Glomerular endothelial cell (primary cell): ENCODE data around the gene LYRM1. TPM values are rescaled to one million over a fixed set of nuclear protein-coding genes. Genes with fewer than 3 reads are reported as not detected.
"Not testable (repeated sequence)": the region's sequence is repeated elsewhere in the genome, so short reads cannot be mapped to it uniquely, and the experiment has no call there.

Experiments
- DNase-seq: peaks from one replicate; pipeline ENCODE4 v3.0.0-alpha.2; 2011; ENCODE audit warnings: low read depth, low spot score; ENCODE audit errors: extremely low read depth
- total RNA-seq: library from RNA; depleted of rRNA; stranded (reverse); fragments of >200 nt; gene quantifications from 2 replicates; pipeline ENCODE4 v1.2.3, GENCODE V29; 2015

The LYRM1 gene
- total RNA-seq, 1 donor from 2014 or later: 40.8 TPM

- no peak for DNase-seq
Observed at GRCh38 chr16:20931066-20931600, 30.6 kb downstream of the LYRM1 start.

- DNase-seq: no peak
Observed at GRCh38 chr16:20933589-20933988, 33.0 kb downstream of the LYRM1 start.

GRCh38 chr16:20937736-20938135 lies 37.2 kb downstream of the LYRM1 start:
- DNase-seq: no peak

GRCh38 chr16:20938426-20938825 lies 37.9 kb downstream of the LYRM1 start:
- no peak for DNase-seq

- no peak for DNase-seq
Observed at GRCh38 chr16:20939611-20940010, 39.0 kb downstream of the LYRM1 start.

- DNase-seq: no peak
Observed at GRCh38 chr16:20940871-20941635, 40.5 kb downstream of the LYRM1 start.

GRCh38 chr16:20941636-20941926 lies 41.0 kb downstream of the LYRM1 start:
- no peak for DNase-seq

GRCh38 chr16:20942256-20942655 lies 41.7 kb downstream of the LYRM1 start:
- no peak for DNase-seq

- no peak for DNase-seq
Observed at GRCh38 chr16:20944861-20945574, 44.4 kb downstream of the LYRM1 start.

- DNase-seq: not testable (repeated sequence)
Observed at GRCh38 chr16:20945575-20945875, 45.0 kb downstream of the LYRM1 start.

GRCh38 chr16:20946015-20946629 lies 45.6 kb downstream of the LYRM1 start:
- no peak for DNase-seq

- DNase-seq: no peak
Observed at GRCh38 chr16:20948444-20948843, 47.9 kb downstream of the LYRM1 start.

- no peak for DNase-seq
Observed at GRCh38 chr16:20949660-20950059, 49.1 kb downstream of the LYRM1 start.

GRCh38 chr16:20950294-20950693 lies 49.7 kb downstream of the LYRM1 start:
- DNase-seq: no peak

- no peak for DNase-seq
Observed at GRCh38 chr16:20952139-20952920, 51.8 kb downstream of the LYRM1 start.

GRCh38 chr16:20954574-20954973 lies 54.0 kb downstream of the LYRM1 start:
- no peak for DNase-seq

- DNase-seq: no peak
Observed at GRCh38 chr16:20956319-20956718, 55.7 kb downstream of the LYRM1 start.

GRCh38 chr16:20957153-20957552 lies 56.6 kb downstream of the LYRM1 start:
- DNase-seq: no peak

GRCh38 chr16:20960899-20961298 lies 60.3 kb downstream of the LYRM1 start:
- DNase-seq: no peak

- DNase-seq: no peak
Observed at GRCh38 chr16:20968765-20969164, 68.2 kb downstream of the LYRM1 start.

GRCh38 chr16:20969386-20969785 lies 68.8 kb downstream of the LYRM1 start:
- no peak for DNase-seq
